ENCODE data around the gene ZC2HC1C. TPM values are rescaled to one million over a fixed set of nuclear protein-coding genes. Genes with fewer than 3 reads are reported as not detected.

ZC2HC1C gene
- total and polyA plus RNA-seq, 2 experiments from 2014 or later: 0.90 to 2.8 TPM

DNA sequence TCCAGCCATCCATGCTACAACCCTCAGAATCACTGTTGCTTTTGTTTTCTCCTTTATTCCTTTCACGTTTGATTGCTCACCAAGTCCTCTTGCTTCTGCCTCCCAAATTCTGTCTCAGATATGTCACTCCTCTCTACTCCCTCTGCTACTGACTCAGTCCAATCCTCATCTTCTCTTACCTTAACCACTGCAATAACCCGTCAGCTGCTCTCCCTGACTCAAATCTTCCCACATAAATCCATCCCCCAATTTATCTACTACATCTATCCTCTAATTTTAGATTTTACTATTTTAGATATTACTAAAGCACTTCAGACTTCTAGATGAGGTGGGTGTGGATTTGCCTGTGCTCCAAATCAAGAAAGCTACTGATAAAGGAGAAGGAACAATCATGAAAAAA lies 43.6 kb upstream of the ZC2HC1C start (continued):
- no peak for TF ChIP-seq REST (IDR thresholded peaks at IDR 0.05; ENCODE audit: unreplicated experiment)
- no peak for TF ChIP-seq CTCF (conservative IDR thresholded peaks at IDR 0.05; ENCODE audit: low read depth in 2 of 2)
- no peak for TF ChIP-seq EZH2phosphoT487 (IDR thresholded peaks at IDR 0.05; ENCODE audit: unreplicated experiment)
- TF ChIP-seq STAT1 (IDR thresholded peaks at IDR 0.05; ENCODE audit: unreplicated experiment): no peak
- no peak for TF ChIP-seq NANOG (IDR thresholded peaks at IDR 0.05; ENCODE audit: borderline replicate concordance)
- no peak for TF ChIP-seq CREB1 (CRISPR knock-in tag; IDR thresholded peaks at IDR 0.05; ENCODE audit: low read depth)
- no peak for TF ChIP-seq EZH2 (IDR thresholded peaks at IDR 0.05; ENCODE audit: low read depth, unreplicated experiment)
- no peak for TF ChIP-seq ZNF114 (CRISPR knock-in tag; IDR thresholded peaks at IDR 0.05)
- no peak for TF ChIP-seq JUNB (IDR thresholded peaks at IDR 0.05; ENCODE audit: unreplicated experiment)

- no peaks in the 10 kb centered on the region for H3K9me3 Mint-ChIP-seq
- H3K36me3 Mint-ChIP-seq (ENCODE audit: low read depth): peaks cover 5% of the 10 kb centered on the region; the same call in 2 of the 3 replicates
- Histone ChIP-seq H3K79me2 (replicated peaks; ENCODE audit: insufficient read depth) (no peaks in the 10 kb centered on the region), H3K4me3 (no peak overlapping the region), H2AFZ (no peak overlapping the region), H3K36me3 (ENCODE audit: insufficient read depth) (peaks cover 6% of the 10 kb centered on the region; the same call in 1 of the 2 replicates), H3K9me2 (ENCODE audit: insufficient read depth) (no peaks in the 10 kb centered on the region), H3K4me2 (no peak overlapping the region), H3K27me3 (ENCODE audit: insufficient read depth) (no peaks in the 10 kb centered on the region), H3K27ac (ENCODE audit: low read depth) (no peak overlapping the region), H4K20me1 (replicated peaks; ENCODE audit: insufficient read depth) (no peaks in the 10 kb centered on the region; the same call in 1 of the 2 replicates), H3F3A (replicated peaks; ENCODE audit: low read depth) (no peaks in the 10 kb centered on the region), H3K4me1 (ENCODE audit: insufficient read depth) (no peaks in the 10 kb centered on the region)
- H3K4me1 Mint-ChIP-seq: no peaks in the 10 kb centered on the region
- no peak for ATAC-seq
- no peak overlapping the region for H3K27ac Mint-ChIP-seq
- H3K4me3 Mint-ChIP-seq: no peak overlapping the region
- H3K27me3 Mint-ChIP-seq (ENCODE audit: insufficient read depth, low read depth, poor library complexity): no peaks in the 10 kb centered on the region
- no peak for DNase-seq (ENCODE audit: low spot score)
- TF ChIP-seq JUNB (IDR thresholded peaks at IDR 0.05; ENCODE audit: unreplicated experiment) (no peak), EZH2phosphoT487 (IDR thresholded peaks at IDR 0.05; ENCODE audit: unreplicated experiment) (no peak), POLR2AphosphoS5 (IDR thresholded peaks at IDR 0.05; ENCODE audit: low read depth) (no peak), CREB1 (CRISPR knock-in tag; IDR thresholded peaks at IDR 0.05; ENCODE audit: low read depth) (no peak), CTCF (conservative IDR thresholded peaks at IDR 0.05; ENCODE audit: low read depth in 2 of 2) (no peak), NANOG (IDR thresholded peaks at IDR 0.05; ENCODE audit: borderline replicate concordance) (no peak), ZNF114 (CRISPR knock-in tag; IDR thresholded peaks at IDR 0.05) (no peak)
- TF ChIP-seq, protein P1, sequence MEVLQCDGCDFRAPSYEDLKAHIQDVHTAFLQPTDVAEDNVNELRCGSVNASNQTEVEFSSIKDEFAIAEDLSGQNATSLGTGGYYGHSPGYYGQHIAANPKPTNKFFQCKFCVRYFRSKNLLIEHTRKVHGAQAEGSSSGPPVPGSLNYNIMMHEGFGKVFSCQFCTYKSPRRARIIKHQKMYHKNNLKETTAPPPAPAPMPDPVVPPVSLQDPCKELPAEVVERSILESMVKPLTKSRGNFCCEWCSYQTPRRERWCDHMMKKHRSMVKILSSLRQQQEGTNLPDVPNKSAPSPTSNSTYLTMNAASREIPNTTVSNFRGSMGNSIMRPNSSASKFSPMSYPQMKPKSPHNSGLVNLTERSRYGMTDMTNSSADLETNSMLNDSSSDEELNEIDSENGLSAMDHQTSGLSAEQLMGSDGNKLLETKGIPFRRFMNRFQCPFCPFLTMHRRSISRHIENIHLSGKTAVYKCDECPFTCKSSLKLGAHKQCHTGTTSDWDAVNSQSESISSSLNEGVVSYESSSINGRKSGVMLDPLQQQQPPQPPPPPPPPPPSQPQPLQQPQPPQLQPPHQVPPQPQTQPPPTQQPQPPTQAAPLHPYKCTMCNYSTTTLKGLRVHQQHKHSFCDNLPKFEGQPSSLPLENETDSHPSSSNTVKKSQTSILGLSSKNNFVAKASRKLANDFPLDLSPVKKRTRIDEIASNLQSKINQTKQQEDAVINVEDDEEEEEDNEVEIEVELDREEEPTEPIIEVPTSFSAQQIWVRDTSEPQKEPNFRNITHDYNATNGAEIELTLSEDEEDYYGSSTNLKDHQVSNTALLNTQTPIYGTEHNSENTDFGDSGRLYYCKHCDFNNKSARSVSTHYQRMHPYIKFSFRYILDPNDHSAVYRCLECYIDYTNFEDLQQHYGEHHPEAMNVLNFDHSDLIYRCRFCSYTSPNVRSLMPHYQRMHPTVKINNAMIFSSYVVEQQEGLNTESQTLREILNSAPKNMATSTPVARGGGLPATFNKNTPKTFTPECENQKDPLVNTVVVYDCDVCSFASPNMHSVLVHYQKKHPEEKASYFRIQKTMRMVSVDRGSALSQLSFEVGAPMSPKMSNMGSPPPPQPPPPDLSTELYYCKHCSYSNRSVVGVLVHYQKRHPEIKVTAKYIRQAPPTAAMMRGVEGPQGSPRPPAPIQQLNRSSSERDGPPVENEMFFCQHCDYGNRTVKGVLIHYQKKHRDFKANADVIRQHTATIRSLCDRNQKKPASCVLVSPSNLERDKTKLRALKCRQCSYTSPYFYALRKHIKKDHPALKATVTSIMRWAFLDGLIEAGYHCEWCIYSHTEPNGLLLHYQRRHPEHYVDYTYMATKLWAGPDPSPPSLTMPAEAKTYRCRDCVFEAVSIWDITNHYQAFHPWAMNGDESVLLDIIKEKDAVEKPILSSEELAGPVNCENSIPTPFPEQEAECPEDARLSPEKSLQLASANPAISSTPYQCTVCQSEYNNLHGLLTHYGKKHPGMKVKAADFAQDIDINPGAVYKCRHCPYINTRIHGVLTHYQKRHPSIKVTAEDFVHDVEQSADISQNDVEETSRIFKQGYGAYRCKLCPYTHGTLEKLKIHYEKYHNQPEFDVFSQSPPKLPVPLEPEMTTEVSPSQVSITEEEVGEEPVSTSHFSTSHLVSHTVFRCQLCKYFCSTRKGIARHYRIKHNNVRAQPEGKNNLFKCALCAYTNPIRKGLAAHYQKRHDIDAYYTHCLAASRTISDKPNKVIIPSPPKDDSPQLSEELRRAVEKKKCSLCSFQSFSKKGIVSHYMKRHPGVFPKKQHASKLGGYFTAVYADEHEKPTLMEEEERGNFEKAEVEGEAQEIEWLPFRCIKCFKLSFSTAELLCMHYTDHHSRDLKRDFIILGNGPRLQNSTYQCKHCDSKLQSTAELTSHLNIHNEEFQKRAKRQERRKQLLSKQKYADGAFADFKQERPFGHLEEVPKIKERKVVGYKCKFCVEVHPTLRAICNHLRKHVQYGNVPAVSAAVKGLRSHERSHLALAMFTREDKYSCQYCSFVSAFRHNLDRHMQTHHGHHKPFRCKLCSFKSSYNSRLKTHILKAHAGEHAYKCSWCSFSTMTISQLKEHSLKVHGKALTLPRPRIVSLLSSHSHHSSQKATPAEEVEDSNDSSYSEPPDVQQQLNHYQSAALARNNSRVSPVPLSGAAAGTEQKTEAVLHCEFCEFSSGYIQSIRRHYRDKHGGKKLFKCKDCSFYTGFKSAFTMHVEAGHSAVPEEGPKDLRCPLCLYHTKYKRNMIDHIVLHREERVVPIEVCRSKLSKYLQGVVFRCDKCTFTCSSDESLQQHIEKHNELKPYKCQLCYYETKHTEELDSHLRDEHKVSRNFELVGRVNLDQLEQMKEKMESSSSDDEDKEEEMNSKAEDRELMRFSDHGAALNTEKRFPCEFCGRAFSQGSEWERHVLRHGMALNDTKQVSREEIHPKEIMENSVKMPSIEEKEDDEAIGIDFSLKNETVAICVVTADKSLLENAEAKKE (CRISPR knock-in tag; IDR thresholded peaks at IDR 0.05): no peak
Measured at GRCh38 chr14:75030147-75030546, 39.3 kb upstream of the ZC2HC1C start.
